ENCODE results near the gene POLA1.

The POLA1 gene

GRCh38 chrX:24692305-24692704, 1.4 kb upstream of the POLA1 start:
- no peak for DNase-seq

GRCh38 chrX:24694825-24695224, 1.1 kb downstream of the POLA1 start:
- no peak for DNase-seq

- DNase-seq, result no peak
Measured at GRCh38 chrX:24696294-24696693, 2.6 kb downstream of the POLA1 start.

GRCh38 chrX:24702362-24703184, 8.9 kb downstream of the POLA1 start:
- DNase-seq, result no peak

- no peak for DNase-seq
Measured at GRCh38 chrX:24703185-24703494, 9.4 kb downstream of the POLA1 start.

GRCh38 chrX:24718771-24719170, 25.1 kb downstream of the POLA1 start:
- no peak for DNase-seq

GRCh38 chrX:24720036-24720435, 26.3 kb downstream of the POLA1 start:
- no peak for DNase-seq

- no peak for DNase-seq
Measured at GRCh38 chrX:24728530-24728929, 34.8 kb downstream of the POLA1 start.

GRCh38 chrX:24732766-24733500, 39.2 kb downstream of the POLA1 start:
- DNase-seq, result no peak

GRCh38 chrX:24741330-24741729, 47.6 kb downstream of the POLA1 start:
- DNase-seq, result no peak

GRCh38 chrX:24748196-24748595, 54.5 kb downstream of the POLA1 start:
- no peak for DNase-seq

GRCh38 chrX:24759786-24760185, 66.1 kb downstream of the POLA1 start:
- DNase-seq, result no peak

GRCh38 chrX:24760363-24761000, 66.8 kb downstream of the POLA1 start:
- DNase-seq, result no peak

GRCh38 chrX:24761306-24761705, 67.6 kb downstream of the POLA1 start:
- no peak for DNase-seq

GRCh38 chrX:24763989-24764388, 70.3 kb downstream of the POLA1 start:
- no peak for DNase-seq

- DNase-seq, result no peak
Measured at GRCh38 chrX:24767557-24767956, 73.8 kb downstream of the POLA1 start.

GRCh38 chrX:24768556-24768955, 74.8 kb downstream of the POLA1 start:
- no peak for DNase-seq

GRCh38 chrX:24774650-24775049, 80.9 kb downstream of the POLA1 start:
- DNase-seq, result no peak

- DNase-seq, result no peak
Measured at GRCh38 chrX:24775891-24776290, 82.2 kb downstream of the POLA1 start.

GRCh38 chrX:24777660-24778059, 83.9 kb downstream of the POLA1 start:
- no peak for DNase-seq

- no peak for DNase-seq
Measured at GRCh38 chrX:24782011-24782410, 88.3 kb downstream of the POLA1 start.

- no peak for DNase-seq
Measured at GRCh38 chrX:24789047-24789446, 95.3 kb downstream of the POLA1 start.

GRCh38 chrX:24790166-24790565, 96.4 kb downstream of the POLA1 start:
- no peak for DNase-seq

- no peak for DNase-seq
Measured at GRCh38 chrX:24796204-24796603, 102.5 kb downstream of the POLA1 start.

All from NCI-H774 (cell line).